OCI-LY3 (cell line): ENCODE results near the gene HSPA2.

Experiments used
- EZH2phosphoT487 ChIP-seq: fragments of 200-600 bp; shearing (Covaris generic); IDR thresholded peaks from 2 replicates; pipeline ENCODE4 v1.6.1; 2018; ENCODE audit warnings: antibody characterized with exemption, mixed run types, low read depth
- TF ChIP-seq, protein P1 (sequence below): fragments of 200-600, 300-600 bp; sonication (generic); IDR thresholded peaks from 2 replicates; pipeline ENCODE4 v1.5.1; 2014; ENCODE audit warnings: antibody characterized with exemption, low read length, low read depth

- TF ChIP-seq, protein P1, sequence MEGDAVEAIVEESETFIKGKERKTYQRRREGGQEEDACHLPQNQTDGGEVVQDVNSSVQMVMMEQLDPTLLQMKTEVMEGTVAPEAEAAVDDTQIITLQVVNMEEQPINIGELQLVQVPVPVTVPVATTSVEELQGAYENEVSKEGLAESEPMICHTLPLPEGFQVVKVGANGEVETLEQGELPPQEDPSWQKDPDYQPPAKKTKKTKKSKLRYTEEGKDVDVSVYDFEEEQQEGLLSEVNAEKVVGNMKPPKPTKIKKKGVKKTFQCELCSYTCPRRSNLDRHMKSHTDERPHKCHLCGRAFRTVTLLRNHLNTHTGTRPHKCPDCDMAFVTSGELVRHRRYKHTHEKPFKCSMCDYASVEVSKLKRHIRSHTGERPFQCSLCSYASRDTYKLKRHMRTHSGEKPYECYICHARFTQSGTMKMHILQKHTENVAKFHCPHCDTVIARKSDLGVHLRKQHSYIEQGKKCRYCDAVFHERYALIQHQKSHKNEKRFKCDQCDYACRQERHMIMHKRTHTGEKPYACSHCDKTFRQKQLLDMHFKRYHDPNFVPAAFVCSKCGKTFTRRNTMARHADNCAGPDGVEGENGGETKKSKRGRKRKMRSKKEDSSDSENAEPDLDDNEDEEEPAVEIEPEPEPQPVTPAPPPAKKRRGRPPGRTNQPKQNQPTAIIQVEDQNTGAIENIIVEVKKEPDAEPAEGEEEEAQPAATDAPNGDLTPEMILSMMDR = no peak
- no peak for TF ChIP-seq EZH2phosphoT487
These were observed 32.2 kb upstream of the HSPA2 start for GRCh38 chr14:64508215-64508776.
